Immature natural killer cell (primary cell): Measurements from ENCODE around the gene PTGES2. TPM values are rescaled to one million over a fixed set of nuclear protein-coding genes. Genes with fewer than 3 reads are reported as not detected.
A peak's percentile ranks its signal among the peaks of the same experiment; 100 is the strongest.
"Not testable (repeated sequence)": the region's sequence is repeated elsewhere in the genome, so short reads cannot be mapped to it uniquely, and the experiment has no call there.

Experiments used
- DNase-seq, 3 donors: peaks; one replicate each; pipeline ENCODE4 v3.0.0; 2022; ENCODE audit warnings: mixed read lengths in 1 of 3
- H3K27ac Mint-ChIP-seq, 6 donors: one replicate each; pipeline ENCODE4 v1.8.0; 2020; ENCODE audit warnings: mixed read lengths in 6 of 6, mild to moderate bottlenecking in 5 of 6, inconsistent platforms in 4 of 6, moderate library complexity in 3 of 6
- H3K27me3 Mint-ChIP-seq, 3 donors: one replicate each; pipeline ENCODE4 v1.8.0; 2020 to 2021; ENCODE audit warnings: low read depth in 3 of 3, mild to moderate bottlenecking in 3 of 3, mixed read lengths in 3 of 3, moderate library complexity in 3 of 3, inconsistent platforms in 1 of 3
- H3K36me3 Mint-ChIP-seq, 3 donors: one replicate each; pipeline ENCODE4 v1.8.0; 2020; ENCODE audit warnings: mixed read lengths in 3 of 3, inconsistent platforms in 2 of 3, mild to moderate bottlenecking in 2 of 3
- H3K4me1 Mint-ChIP-seq, 2 donors: one replicate each; pipeline ENCODE4 v1.8.0; 2020; ENCODE audit warnings: inconsistent platforms in 2 of 2, mild to moderate bottlenecking in 2 of 2, mixed read lengths in 2 of 2, moderate library complexity in 1 of 2
- H3K4me3 Mint-ChIP-seq, 5 donors: one replicate each; pipeline ENCODE4 v1.8.0; 2020; ENCODE audit warnings: mild to moderate bottlenecking in 5 of 5, mixed read lengths in 5 of 5, inconsistent platforms in 3 of 5, moderate library complexity in 3 of 5
- H3K9me3 Mint-ChIP-seq, 6 donors: one replicate each; pipeline ENCODE4 v1.8.0; 2020; ENCODE audit warnings: mild to moderate bottlenecking in 6 of 6, mixed read lengths in 6 of 6, inconsistent platforms in 4 of 6, moderate library complexity in 3 of 6
- polyA plus RNA-seq, 3 donors: library from polyadenylated mRNA; unstranded; fragments of 300-500 nt; fragmentation: Illumina TruSeq; gene quantifications; one replicate each; pipeline ENCODE4 v1.2.3, GENCODE V29; 2021

Gene PTGES2
- polyA plus RNA-seq, 3 donors from 2014 or later, result 31.4 to 60.9 (median 56.6) TPM

DNA sequence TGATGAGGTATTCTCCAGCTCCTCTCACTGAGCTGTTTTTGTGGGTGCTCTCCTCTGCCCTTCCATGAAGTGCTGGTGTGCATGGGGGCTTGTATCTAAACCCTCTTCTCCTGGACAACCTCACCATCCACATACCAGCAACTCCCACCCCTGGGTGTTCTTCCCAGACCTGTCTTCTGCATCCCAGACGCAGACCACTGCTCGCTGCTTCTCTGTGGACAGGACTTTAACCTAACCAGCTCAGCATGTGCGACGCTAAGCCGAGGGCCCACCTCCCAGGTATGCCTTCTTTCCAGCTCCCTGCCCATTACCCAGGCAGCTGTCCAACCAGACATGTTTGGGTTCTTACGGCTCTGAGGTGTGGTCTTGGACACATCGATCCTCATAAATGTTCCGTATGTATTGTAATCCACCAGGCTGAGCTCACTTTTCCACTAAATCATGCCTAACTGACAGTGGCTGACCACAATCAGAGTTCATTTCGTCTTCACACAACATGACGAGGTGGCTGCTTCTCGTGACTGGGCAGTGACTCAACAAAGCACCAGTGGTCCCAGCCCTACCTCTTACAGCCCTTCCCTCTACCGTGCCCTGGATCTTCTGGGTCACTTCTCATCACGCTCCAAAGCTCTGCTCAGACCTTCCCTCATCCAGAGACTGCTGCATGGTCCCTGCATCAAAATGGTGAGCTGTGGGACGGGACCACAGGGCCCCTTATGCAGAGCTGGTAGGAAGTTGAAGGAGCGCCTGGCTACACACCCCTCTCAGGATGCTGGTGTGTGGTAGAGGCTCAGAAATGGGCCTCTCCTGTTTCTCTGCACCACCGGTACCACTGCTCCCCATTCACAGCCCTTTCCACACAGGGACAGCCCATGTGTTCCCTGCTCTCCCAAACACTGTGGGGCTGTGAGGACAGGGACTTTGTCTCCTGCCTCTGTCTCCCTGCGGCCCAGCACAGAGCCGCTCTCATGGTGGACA, 9.6 kb upstream of the PTGES2 start:
- H3K9me3 Mint-ChIP-seq, result no peaks in the 10 kb centered on the region
- H3K36me3 Mint-ChIP-seq, result no peaks in the 10 kb centered on the region
- peaks cover 2 to 3% (median 2%) of the 10 kb centered on the region in 3 donors for H3K27me3 Mint-ChIP-seq
- H3K4me1 Mint-ChIP-seq, result no peaks in the 10 kb centered on the region
- H3K4me3 Mint-ChIP-seq, result no peak overlapping the region
- peak overlapping the region in 1 of 6 donors; percentile 35 for H3K27ac Mint-ChIP-seq
- no peak for DNase-seq

DNA sequence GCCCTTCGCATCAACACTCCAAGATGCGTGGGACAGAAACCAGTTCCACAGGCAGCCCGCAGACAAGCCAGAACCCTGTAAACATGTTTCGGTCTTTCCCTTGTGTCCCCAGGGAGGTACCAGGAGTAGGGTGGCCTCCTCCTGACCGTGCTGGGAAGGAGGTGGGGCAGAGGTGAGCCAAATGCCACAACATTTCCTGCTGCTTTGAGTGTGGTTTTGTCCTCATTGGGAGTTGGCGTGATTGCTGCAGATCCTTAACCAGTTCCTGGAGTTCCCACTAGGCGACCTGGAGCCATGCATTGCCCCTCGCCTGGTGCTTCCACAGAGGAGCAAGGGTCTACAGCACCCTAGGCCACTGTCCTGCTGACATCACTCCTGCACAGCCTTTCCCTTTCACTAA, 8.0 kb upstream of the PTGES2 start:
- not testable (repeated sequence) for DNase-seq, H3K27ac Mint-ChIP-seq, H3K9me3 Mint-ChIP-seq, H3K27me3 Mint-ChIP-seq, H3K4me3 Mint-ChIP-seq, H3K4me1 Mint-ChIP-seq, H3K36me3 Mint-ChIP-seq

DNA sequence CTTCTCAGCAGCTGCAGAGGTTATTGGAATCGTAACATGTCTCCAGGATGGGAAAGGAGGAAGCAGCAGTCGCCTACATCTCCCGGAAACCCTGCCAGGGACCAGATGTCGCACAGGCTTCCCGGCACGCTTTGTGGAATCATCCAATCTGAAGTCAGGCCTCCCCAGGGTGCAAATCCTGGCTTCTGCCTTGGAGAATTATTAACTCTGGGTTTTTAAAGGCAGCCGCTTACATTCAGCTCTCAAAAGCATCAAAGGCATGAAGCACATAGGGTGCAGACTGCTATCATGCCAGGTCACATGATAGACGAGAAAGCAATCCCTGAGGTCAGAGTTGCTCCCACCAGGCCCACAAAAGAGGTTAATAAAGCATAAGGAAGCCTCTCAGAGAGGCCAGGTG, 4.6 kb upstream of the PTGES2 start:
- H3K27ac Mint-ChIP-seq, H3K4me3 Mint-ChIP-seq, H3K9me3 Mint-ChIP-seq, H3K36me3 Mint-ChIP-seq, DNase-seq: not testable (repeated sequence)
- peaks cover 7 to 16% (median 9%) of the 10 kb centered on the region in 3 donors for H3K27me3 Mint-ChIP-seq
- peaks cover 16 to 22% of the 10 kb centered on the region in 2 donors for H3K4me1 Mint-ChIP-seq

DNA sequence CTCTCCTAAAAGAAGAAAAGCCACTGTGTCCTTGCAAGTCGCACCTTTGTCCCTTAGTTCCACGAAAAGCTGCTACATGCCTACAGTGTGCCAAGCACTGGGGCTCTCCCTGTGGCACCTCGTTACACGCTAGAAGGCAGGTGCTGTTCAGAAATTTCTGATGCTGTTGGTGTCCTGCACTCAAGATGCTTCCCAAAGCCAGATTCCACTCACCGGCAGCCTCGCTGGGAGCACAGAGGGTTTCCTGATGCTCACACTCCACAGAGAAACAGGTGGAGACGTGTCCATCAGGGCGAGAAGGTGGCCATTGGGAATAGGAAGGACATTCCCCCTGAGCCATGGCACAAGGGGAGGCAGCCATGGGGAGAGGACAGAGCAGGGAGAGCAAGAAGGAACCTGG, 3.8 kb upstream of the PTGES2 start:
- H3K4me3 Mint-ChIP-seq, DNase-seq, H3K9me3 Mint-ChIP-seq, H3K27ac Mint-ChIP-seq, H3K36me3 Mint-ChIP-seq: not testable (repeated sequence)
- Mint-ChIP-seq H3K4me1 (peaks cover 18 to 24% of the 10 kb centered on the region in 2 donors), H3K27me3 (peaks cover 7 to 16% (median 9%) of the 10 kb centered on the region in 3 donors)

DNA sequence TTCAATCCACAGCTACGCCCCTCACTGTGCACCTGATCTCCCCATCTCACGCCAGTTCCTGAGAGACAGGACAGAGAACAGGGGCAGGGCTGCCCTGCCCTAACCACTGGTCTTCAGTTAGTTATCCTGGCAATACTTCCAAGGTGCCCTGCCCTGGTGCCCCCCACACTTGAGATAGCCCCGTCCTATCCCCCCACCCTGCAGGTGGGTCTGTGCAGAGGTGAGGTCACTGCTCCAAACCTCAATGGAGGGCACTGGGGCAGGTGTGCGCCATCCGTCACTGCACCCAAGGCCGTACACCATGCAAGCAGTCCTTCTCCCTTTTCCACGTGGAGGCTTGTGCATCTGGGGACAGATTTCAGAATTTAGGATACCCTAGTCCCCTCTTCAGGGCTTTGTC, 3.1 kb upstream of the PTGES2 start:
- H3K9me3 Mint-ChIP-seq, H3K27ac Mint-ChIP-seq, H3K36me3 Mint-ChIP-seq, H3K4me3 Mint-ChIP-seq, DNase-seq: not testable (repeated sequence)
- H3K4me1 Mint-ChIP-seq, result peaks cover 25 to 31% of the 10 kb centered on the region in 2 donors
- H3K27me3 Mint-ChIP-seq, result peaks cover 8 to 16% (median 9%) of the 10 kb centered on the region in 3 donors

DNA sequence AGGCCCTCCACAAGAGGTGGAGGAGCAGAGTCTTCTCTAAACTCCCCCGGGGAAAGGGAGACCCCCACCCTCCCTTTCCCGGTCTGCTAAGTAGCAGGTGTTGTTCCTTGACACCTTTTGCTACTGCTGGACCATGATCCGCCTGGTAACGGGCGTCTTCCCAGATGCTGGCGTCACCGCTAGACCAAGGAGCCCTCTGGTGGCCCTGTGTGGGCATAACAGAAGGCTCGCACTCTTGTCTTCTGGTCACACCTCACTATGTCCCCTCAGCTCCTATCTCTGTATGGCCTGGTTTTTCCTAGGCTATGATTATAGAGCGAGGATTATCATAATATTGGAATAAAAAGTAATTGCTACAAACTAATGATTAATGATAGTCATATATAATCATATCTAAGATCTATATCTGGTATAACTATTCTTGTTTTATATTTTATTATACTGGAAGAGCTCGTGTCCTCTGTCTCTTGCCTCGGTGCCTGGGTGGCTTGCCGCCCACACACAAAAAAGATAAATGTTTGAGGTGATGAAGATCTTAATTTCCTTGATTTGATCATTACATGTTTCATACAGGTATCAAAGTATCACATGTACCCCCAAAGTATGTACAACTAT, 2.6 kb upstream of the PTGES2 start:
- Mint-ChIP-seq H3K4me3 (peak overlapping the region; percentile 82 to 99 (median 95)), H3K27me3 (peaks cover 9 to 17% (median 9%) of the 10 kb centered on the region in 3 donors), H3K4me1 (peaks cover 30 to 36% of the 10 kb centered on the region in 2 donors), H3K27ac (peak overlapping the region in 4 of 6 donors; percentile 47 to 89 (median 78))
- peak; percentile 39 to 47 (median 41) for DNase-seq
- not testable (repeated sequence) for H3K9me3 Mint-ChIP-seq, H3K36me3 Mint-ChIP-seq

DNA sequence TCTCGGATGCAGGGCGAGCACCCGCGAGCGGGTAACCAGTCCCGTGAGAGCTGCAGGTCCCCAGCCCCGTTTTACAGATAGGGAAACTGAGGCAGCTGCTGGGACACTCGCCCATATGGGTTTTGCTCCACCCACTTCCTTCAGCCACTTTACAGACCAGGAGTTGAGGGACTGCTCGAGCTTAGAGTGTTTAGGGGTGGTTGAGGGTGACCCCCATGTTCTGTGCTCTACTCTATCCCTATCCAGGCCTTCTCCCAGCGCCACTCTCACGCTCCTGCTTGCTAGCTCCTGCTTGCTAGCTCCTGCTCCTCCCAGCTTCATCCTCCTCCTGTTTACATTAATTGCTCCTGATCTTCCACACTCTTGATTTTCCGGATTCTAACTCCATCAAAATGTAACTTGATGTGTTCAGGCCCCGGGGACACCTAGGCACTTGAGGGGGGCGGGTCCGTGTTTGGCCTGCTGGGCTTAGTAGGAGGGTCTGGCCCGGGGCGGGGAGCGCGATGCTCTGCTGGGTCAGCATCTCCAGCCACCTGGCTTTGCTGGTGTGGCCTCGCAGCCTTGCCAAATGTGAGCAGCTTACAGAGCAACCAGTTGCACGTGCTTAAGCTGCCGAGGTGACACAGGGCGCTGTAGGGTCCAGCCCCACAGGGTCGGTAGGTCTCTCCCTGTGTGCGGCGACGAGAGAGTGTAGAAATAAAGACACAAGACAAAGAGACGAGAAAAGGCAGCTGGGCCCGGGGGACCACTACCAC, 1.5 kb upstream of the PTGES2 start:
- peaks cover 9 to 17% (median 9%) of the 10 kb centered on the region in 3 donors for H3K27me3 Mint-ChIP-seq
- no peaks in the 10 kb centered on the region for H3K36me3 Mint-ChIP-seq
- no peaks in the 10 kb centered on the region for H3K9me3 Mint-ChIP-seq
- no peak for DNase-seq
- H3K4me3 Mint-ChIP-seq, result peak overlapping the region; percentile 95 to 99 (median 99)
- peak overlapping the region; percentile 87 to 99 (median 98) for H3K27ac Mint-ChIP-seq
- peaks cover 34 to 42% of the 10 kb centered on the region in 2 donors for H3K4me1 Mint-ChIP-seq

DNA sequence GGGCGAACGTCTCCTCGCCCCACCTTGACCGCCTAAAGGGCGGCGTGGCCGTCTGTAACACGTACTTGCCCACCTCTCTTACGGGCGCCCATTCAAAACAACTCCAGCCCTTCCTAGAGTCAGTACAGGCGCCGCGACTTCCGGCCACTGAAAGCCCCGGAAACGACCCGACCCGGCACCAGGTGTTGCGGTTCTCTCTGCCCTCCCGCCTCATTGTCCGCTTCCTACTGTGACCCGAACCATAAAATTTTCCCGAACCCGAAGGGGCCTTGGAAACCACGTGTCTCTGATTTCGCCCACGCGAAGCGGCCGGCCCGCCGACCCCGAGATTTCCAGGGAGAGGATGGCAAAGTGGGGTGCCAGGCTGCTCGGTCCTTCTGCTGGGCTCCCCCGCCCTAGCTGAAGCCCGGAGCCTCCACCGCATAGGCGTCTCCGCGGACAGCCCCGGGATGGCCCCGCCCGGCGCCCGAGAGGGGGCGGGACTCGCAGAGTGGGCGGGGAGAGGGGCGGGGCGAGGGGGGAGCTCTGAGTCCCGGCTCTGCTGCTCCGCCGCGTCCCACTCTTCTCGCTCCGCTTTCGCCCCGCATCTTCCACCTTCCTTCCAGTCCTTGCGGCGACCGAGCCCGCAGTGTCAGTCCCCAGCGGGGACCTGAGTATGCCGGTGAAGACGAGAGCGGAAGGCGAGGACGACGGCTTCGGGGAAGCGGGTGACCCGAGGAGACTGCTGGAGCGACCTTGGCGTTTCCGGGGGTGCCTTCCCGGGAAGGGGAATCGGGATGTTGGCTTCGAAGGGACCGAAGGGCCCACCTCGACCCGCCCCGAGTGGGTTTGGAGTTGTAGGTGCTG, 684 bp upstream of the PTGES2 start:
- Mint-ChIP-seq H3K4me3 (peak overlapping the region; percentile 95 to 99 (median 99)), H3K27me3 (peaks cover 7 to 17% (median 9%) of the 10 kb centered on the region in 3 donors), H3K36me3 (no peaks in the 10 kb centered on the region), H3K27ac (peak overlapping the region; percentile 97 to 99 (median 98)), H3K4me1 (peaks cover 34 to 42% of the 10 kb centered on the region in 2 donors), H3K9me3 (no peaks in the 10 kb centered on the region)
- DNase-seq, result peak; percentile 91 to 94 (median 93)

DNA sequence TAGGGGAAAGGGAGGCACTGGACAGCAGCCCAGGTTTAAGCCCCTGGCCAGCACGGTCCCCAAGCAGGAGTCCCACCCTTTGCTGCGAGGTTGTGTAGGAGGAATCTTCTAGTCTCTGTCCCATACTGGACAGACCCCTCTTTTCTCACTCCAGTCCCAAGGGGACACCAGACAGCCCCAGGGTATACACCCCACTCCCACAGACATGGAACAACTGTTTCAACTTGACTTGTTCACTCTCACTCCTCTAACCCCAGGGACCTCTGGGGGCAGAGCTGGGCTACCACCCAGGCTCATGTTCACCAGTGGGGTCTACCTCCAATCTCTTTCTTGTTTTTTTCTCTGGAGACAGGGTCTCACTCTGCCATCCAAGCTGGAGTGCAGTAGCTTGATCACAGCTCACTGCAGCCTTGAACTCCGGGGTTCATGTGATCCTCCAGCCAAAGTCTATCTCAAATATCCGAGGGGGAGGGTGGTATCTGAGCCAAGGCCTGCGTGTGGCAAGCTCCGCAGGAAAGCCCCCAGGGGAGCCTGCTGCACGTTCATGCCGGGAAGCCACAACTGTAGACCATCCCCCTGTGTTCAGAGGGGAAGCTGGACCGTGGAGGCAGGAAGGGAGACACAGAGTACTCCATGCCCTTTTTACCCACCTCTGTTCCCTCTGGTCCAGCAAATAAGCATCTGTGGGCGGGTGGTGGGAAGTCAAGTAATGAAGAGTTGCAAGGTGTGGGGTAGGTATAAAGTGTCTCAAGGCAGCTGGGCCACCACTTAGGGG, 1.8 kb downstream of the PTGES2 start:
- peak overlapping the region; percentile 36 to 85 (median 48) for H3K27ac Mint-ChIP-seq
- H3K27me3 Mint-ChIP-seq, result peaks cover 7 to 13% (median 9%) of the 10 kb centered on the region in 3 donors
- H3K4me3 Mint-ChIP-seq, result peak overlapping the region; percentile 70 to 86 (median 83)
- DNase-seq, result no peak
- no peaks in the 10 kb centered on the region for H3K36me3 Mint-ChIP-seq
- H3K4me1 Mint-ChIP-seq, result peaks cover 34 to 42% of the 10 kb centered on the region in 2 donors
- H3K9me3 Mint-ChIP-seq, result no peaks in the 10 kb centered on the region

DNA sequence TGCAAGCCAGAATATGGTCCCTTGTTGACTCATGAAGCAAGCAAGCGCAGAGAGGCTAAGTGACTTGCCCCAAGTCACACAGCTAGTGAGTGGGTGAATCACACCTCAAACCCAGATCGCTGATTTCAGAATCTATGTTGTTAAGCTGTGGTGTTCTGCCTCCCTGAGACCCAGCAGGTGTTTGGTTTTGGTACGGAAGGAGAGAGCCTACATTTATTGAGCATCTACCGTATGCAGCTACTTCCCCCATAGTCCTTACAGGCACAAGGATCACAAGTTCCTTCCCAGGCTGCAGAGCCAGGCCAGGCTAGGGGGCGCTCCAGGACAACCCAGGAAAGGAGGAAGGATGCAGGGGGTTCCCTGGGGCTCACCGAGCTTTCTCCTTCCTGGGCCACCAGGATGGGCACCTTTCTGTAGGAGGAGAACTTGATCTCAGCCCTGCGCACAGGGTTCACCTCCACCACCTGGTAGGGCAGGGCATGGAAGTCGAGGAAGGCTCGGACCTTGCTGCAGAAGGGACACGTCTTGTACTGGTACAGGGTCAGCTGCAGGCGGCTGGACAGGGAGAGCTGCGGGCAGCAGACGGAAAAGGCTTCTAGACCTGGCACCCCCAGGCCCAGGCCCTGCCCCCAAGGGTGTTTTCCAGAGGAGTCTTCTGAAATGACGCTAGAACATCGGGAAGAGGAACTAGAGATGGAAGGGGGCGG, 2.5 kb downstream of the PTGES2 start:
- H3K27ac Mint-ChIP-seq, result peak overlapping the region in 1 of 6 donors; percentile 48
- H3K4me3 Mint-ChIP-seq, result peak overlapping the region; percentile 14 to 76 (median 38)
- DNase-seq, result no peak
- peaks cover 6 to 13% (median 9%) of the 10 kb centered on the region in 3 donors for H3K27me3 Mint-ChIP-seq
- H3K9me3 Mint-ChIP-seq, result no peaks in the 10 kb centered on the region
- H3K4me1 Mint-ChIP-seq, result peaks cover 34 to 39% of the 10 kb centered on the region in 2 donors
- H3K36me3 Mint-ChIP-seq, result no peaks in the 10 kb centered on the region

DNA sequence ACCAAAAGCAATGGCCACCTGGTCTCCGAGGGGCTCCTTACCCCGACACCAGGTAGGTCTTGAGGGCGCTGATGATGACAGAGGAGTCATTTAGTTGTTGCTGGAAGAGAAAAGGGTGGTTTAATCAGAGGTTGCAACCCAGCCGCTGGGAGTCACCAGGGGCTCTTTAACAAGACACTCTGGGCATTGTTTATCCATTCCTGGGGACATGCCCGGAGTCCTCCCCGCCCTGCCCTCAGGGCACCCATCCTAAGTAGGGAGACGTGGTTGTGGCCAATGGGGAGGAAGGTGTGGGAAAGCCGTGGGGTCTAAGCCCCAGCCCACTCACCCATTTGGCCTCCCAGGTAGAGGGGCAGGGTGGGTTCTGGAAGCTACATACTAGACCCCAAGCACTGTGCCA, 3.1 kb downstream of the PTGES2 start:
- no peaks in the 10 kb centered on the region for H3K9me3 Mint-ChIP-seq
- H3K4me1 Mint-ChIP-seq, result peaks cover 29 to 33% of the 10 kb centered on the region in 2 donors
- peaks cover 5 to 13% (median 9%) of the 10 kb centered on the region in 3 donors for H3K27me3 Mint-ChIP-seq
- DNase-seq, result no peak
- no peaks in the 10 kb centered on the region for H3K36me3 Mint-ChIP-seq
- H3K27ac Mint-ChIP-seq, result no peak overlapping the region
- H3K4me3 Mint-ChIP-seq, result peak overlapping the region in 2 of 5 donors; percentile 8 to 35
